ENCODE results near the gene ADGRE1. TPM values are rescaled to one million over a fixed set of nuclear protein-coding genes. Genes with fewer than 3 reads are reported as not detected.

Gene ADGRE1
- total RNA-seq, 2 experiments from 2014 or later, result 1.2 to 1.6 TPM

DNA sequence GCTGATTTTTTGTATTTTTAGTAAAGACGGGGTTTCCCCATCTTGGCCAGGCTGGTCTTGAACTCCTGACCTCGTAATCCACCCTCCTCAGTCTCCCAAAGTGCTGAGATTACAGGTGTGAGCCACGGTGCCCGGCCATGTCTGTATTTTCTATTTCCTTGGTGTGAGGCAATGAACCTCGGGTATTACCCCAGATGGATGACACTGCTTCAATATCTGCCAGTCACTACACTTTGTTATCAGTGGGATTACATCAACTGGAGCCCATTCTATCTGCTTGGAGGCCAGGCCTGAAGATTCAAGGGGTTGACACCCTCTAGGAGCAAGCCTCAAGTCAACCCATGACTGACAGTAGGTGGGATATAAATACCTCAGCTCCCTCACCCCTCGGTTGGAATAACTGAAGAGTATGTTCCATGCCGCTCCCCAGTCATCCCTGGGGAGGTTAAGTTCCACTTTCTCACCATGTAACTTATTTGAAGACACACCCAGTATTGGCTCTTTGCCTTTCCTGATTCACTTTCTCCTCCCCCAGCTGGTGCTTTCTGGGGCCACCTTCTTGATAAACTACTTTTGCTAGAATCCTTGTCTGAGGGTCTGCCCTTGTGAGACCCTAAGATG is 992 bp upstream of the ADGRE1 start:
- H3K4me3 Mint-ChIP-seq, result no peak overlapping the region
- POLR2A ChIA-PET, result no interaction called here
- peaks cover 18% of the 10 kb centered on the region for H3K9me3 Mint-ChIP-seq
- TF ChIP-seq, protein P1, sequence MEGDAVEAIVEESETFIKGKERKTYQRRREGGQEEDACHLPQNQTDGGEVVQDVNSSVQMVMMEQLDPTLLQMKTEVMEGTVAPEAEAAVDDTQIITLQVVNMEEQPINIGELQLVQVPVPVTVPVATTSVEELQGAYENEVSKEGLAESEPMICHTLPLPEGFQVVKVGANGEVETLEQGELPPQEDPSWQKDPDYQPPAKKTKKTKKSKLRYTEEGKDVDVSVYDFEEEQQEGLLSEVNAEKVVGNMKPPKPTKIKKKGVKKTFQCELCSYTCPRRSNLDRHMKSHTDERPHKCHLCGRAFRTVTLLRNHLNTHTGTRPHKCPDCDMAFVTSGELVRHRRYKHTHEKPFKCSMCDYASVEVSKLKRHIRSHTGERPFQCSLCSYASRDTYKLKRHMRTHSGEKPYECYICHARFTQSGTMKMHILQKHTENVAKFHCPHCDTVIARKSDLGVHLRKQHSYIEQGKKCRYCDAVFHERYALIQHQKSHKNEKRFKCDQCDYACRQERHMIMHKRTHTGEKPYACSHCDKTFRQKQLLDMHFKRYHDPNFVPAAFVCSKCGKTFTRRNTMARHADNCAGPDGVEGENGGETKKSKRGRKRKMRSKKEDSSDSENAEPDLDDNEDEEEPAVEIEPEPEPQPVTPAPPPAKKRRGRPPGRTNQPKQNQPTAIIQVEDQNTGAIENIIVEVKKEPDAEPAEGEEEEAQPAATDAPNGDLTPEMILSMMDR (IDR thresholded peaks at IDR 0.05), result no peak
- intact Hi-C loops (cut with micrococcal nuclease), result no loop called here
- H3K27me3 Mint-ChIP-seq, result no peaks in the 10 kb centered on the region
- DNase-seq, result peak; percentile 11
- peaks cover 9% of the 10 kb centered on the region for H3K36me3 Mint-ChIP-seq (ENCODE audit: low read depth)
- ATAC-seq, result no peak
- H3K27ac Mint-ChIP-seq, result no peak overlapping the region
- CTCF ChIA-PET, result interaction anchor here (1.8 kb wide), 1 partner anchor 23 kb away, joined by 6 read pairs; no protein-coding TSS in a partner anchor
- peaks cover 42% of the 10 kb centered on the region for H3K4me1 Mint-ChIP-seq (ENCODE audit: low read depth)

DNA sequence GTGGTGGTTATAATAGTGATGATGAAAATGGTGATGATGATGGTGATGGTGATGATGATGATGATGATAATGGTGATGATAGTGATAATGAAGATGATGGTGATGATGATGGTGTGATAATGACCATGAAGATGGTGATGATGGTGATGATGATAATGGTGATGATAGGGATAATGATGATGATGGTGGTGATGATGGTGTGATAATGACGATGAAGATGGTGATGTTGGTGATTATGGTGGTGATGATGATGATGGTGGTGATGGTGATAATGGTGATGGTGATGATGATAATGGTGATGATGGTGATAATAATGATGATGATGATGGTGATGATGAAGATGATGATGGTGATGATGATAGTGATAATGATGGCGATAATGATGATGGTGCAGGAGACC is 1.6 kb downstream of the ADGRE1 start:
- Mint-ChIP-seq H3K27ac (no peak overlapping the region), H3K4me1 (ENCODE audit: low read depth) (peaks cover 64% of the 10 kb centered on the region)
- CTCF ChIA-PET, result interaction anchor here (0.7 kb wide), 1 partner anchor 40 kb away, joined by 3 read pairs; no protein-coding TSS in a partner anchor

DNA sequence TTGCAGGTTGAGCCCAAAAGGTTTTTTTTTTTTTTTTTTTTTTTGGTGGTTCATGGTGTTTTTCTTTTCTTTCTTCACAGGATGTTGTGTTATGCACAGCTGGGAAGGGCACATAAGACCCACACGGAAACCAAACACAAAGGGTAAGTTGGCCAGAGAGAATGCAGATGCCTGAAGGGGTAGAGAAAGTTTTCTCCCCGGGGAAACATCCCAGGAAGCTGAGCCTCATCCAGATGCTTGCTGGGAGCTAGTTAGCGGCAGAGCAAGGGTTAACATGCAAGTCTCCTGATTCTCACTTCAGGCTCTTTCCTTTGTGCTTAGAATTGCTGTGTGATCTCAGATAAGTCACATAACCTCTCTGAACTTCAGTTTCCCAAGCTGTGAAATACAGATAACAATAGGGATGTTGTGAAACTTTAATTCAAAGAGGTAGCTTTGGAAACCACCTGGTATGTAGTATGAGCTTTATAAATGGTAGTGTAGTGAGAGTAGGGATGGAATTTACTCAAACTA is 3.1 kb downstream of the ADGRE1 start:
- peaks cover 65% of the 10 kb centered on the region for H3K4me1 Mint-ChIP-seq (ENCODE audit: low read depth)
- intact Hi-C loops (cut with micrococcal nuclease), result no loop called here
- POLR2A ChIA-PET, result interaction anchor here (1.2 to 1.3 kb wide), 4 partner anchors 8 to 260 kb away, joined by 3 to 4 read pairs (median 4); no protein-coding TSS in a partner anchor
- peaks cover 43% of the 10 kb centered on the region for H3K9me3 Mint-ChIP-seq
- no peaks in the 10 kb centered on the region for H3K27me3 Mint-ChIP-seq
- peak overlapping the region; percentile 7 for H3K4me3 Mint-ChIP-seq
- peak overlapping the region; percentile 88 for H3K27ac Mint-ChIP-seq
- CTCF ChIA-PET, result interaction anchor here (0.7 to 2.6 kb wide), 2 partner anchors 27 to 56 kb away, joined by 4 to 8 read pairs; no protein-coding TSS in a partner anchor
- DNase-seq (no peak), ATAC-seq (peak; percentile 21)
- TF ChIP-seq, protein P1 (IDR thresholded peaks at IDR 0.05), result no peak
- peaks cover 27% of the 10 kb centered on the region for H3K36me3 Mint-ChIP-seq (ENCODE audit: low read depth)

More for the DNA sequence above, 1.6 kb downstream of the ADGRE1 start:
- TF ChIP-seq, protein P1 (IDR thresholded peaks at IDR 0.05), result no peak
- peaks cover 26% of the 10 kb centered on the region for H3K36me3 Mint-ChIP-seq (ENCODE audit: low read depth)
- ATAC-seq (no peak), DNase-seq (no peak)
- peaks cover 35% of the 10 kb centered on the region for H3K9me3 Mint-ChIP-seq
- H3K27me3 Mint-ChIP-seq, result no peaks in the 10 kb centered on the region
- intact Hi-C loops (cut with micrococcal nuclease), result no loop called here
- POLR2A ChIA-PET, result no interaction called here
- H3K4me3 Mint-ChIP-seq, result no peak overlapping the region

DNA sequence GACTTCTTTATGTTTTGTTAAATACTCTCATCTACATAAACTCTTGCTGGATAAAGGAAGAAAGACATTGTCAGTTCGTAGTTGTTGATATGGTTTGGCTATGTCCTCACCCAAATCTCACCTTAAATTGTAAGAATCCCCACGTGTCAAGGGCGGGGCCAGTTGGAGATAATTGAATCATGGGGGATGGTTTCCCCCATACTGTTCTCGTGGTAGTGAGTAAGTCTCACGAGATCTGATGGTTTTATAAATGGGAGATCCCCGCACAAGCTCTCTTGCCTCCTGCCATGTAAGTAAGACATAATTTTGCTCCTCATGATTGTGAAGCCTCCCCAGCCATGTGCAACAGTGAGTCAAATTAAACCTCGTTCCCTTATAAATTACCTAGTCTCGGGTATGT is 3.6 kb downstream of the ADGRE1 start:
- CTCF ChIA-PET, result interaction anchor here (2.6 kb wide), 1 partner anchor 27 kb away, joined by 8 read pairs; no protein-coding TSS in a partner anchor
- Mint-ChIP-seq H3K36me3 (ENCODE audit: low read depth) (peaks cover 29% of the 10 kb centered on the region), H3K27ac (peak overlapping the region; percentile 88), H3K9me3 (peaks cover 46% of the 10 kb centered on the region), H3K4me3 (peak overlapping the region; percentile 7), H3K4me1 (ENCODE audit: low read depth) (peaks cover 65% of the 10 kb centered on the region), H3K27me3 (no peaks in the 10 kb centered on the region)
- TF ChIP-seq, protein P1 (IDR thresholded peaks at IDR 0.05), result no peak
- peak; percentile 74 for DNase-seq
- intact Hi-C loops (cut with micrococcal nuclease), result no loop called here
- peak; percentile 45 for ATAC-seq
- POLR2A ChIA-PET, result interaction anchor here (1.2 to 1.3 kb wide), 3 partner anchors 9 to 260 kb away, joined by 3 to 4 read pairs (median 3); no protein-coding TSS in a partner anchor

Data from activated CD8-positive, alpha-beta T cell treated with anti-CD3 and anti-CD28 coated beads for 36 hours (primary cell).